HG03558 (cell line): Measurements from ENCODE around the gene TMEM89.

Source experiments
- ATAC-seq: cut with Tn5 transposase; IDR thresholded peaks from one replicate; pipeline ENCODE4 v1.9.1; 2021; ENCODE audit warnings: moderate number of reproducible peaks; ENCODE audit not compliant: unreplicated experiment; ENCODE audit errors: extremely low read depth

Gene TMEM89

GRCh38 chr3:48644898-48645760 is 23.6 kb upstream of the TMEM89 start:
- no peak for ATAC-seq

GRCh38 chr3:48642605-48643004 is 21.0 kb upstream of the TMEM89 start:
- no peak for ATAC-seq

- no peak for ATAC-seq
These were observed 19.8 kb upstream of the TMEM89 start for GRCh38 chr3:48641396-48641795.

GRCh38 chr3:48639944-48640606 is 18.5 kb upstream of the TMEM89 start:
- no peak for ATAC-seq

- ATAC-seq = no peak
These were observed 15.7 kb upstream of the TMEM89 start for GRCh38 chr3:48637305-48637704.

- no peak for ATAC-seq
These were observed 14.6 kb upstream of the TMEM89 start for GRCh38 chr3:48636149-48636655.

- peak; percentile 63 for ATAC-seq
These were observed 13.9 kb upstream of the TMEM89 start, which contains the start of gene SLC26A6 for GRCh38 chr3:48635222-48636021. Gene SLC26A6 (minus strand): TSS chr3:48635461. CDS start chr3:48635393, 68 bp downstream.

GRCh38 chr3:48634661-48635221 is 13.2 kb upstream of the TMEM89 start:
- ATAC-seq = peak; percentile 8

- no peak for ATAC-seq
These were observed 12.2 kb upstream of the TMEM89 start for GRCh38 chr3:48633743-48634142.

- no peak for ATAC-seq
These were observed 11.7 kb upstream of the TMEM89 start for GRCh38 chr3:48633256-48633655.

GRCh38 chr3:48631516-48632448 is 10.2 kb upstream of the TMEM89 start:
- ATAC-seq = no peak

- no peak for ATAC-seq
These were observed 9.3 kb upstream of the TMEM89 start for GRCh38 chr3:48630833-48631232.

- no peak for ATAC-seq
These were observed 8.8 kb upstream of the TMEM89 start for GRCh38 chr3:48630407-48630806.

GRCh38 chr3:48629894-48630293 is 8.3 kb upstream of the TMEM89 start:
- ATAC-seq = no peak

GRCh38 chr3:48628277-48629017 is 6.9 kb upstream of the TMEM89 start:
- ATAC-seq = no peak

GRCh38 chr3:48625600-48625999 is 4.0 kb upstream of the TMEM89 start:
- no peak for ATAC-seq

- ATAC-seq = no peak
These were observed 3.2 kb upstream of the TMEM89 start for GRCh38 chr3:48624767-48625166.

GRCh38 chr3:48623851-48624547 is 2.4 kb upstream of the TMEM89 start:
- no peak for ATAC-seq
